ENCODE results near the gene HBQ1.
"Not testable (repeated sequence)": the region's sequence is repeated elsewhere in the genome, so short reads cannot be mapped to it uniquely, and the experiment has no call there.

HBQ1 gene

DNA sequence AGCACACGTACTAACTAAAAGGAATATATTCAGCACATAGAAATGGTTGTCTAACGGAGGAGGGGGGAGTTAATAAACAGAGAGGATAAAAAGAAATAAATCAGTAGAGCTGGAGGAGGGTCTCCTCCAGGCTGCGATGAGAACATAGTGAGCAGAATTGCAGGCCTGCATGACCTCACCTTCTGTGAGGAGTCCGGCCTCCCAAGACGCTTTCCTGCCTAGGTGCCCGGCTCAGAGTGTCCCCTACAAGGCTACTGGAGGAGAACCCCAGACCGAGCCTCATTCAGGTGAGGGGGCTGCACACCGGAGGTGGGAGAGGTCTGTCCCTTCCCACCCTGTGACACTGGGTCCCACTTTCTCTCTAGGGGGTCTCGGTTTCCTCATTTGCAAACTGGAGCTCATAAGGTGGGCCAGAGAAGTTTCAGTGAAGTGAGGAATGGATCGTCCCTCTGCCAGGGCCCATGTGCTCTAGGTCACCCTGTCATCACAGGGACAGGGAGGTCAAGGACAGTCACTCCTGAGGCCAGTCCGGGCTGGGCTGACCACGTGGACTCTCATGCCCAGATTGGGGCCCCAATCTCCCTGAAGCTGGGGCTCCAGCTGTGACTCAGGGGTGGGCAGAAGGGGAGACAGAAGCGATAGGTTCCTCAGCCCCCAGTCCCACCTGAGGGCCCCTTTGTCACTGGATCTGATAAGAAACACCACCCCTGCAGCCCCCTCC, 17.8 kb upstream of the HBQ1 start:
- DNase-seq = no peak

DNA sequence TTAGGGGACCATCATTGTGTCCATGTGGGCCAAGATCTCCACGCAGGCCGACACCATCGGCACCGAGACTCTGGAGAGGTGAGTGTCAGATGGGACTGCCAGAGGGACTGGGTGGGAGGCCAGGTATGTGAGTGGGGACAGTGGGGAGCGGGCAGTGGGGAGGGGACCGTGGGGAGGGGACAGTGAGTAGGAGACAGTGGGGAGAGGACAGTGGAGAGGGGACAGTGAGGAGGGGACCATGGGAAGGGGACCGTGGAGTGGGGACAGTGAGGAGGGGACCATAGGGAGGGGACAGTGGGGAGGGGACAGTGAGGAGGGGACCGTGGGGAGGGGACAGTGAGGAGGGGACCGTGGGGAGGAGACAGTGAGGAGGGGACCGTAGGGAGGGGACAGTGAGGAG, 17.1 kb upstream of the HBQ1 start:
- DNase-seq = not testable (repeated sequence)

DNA sequence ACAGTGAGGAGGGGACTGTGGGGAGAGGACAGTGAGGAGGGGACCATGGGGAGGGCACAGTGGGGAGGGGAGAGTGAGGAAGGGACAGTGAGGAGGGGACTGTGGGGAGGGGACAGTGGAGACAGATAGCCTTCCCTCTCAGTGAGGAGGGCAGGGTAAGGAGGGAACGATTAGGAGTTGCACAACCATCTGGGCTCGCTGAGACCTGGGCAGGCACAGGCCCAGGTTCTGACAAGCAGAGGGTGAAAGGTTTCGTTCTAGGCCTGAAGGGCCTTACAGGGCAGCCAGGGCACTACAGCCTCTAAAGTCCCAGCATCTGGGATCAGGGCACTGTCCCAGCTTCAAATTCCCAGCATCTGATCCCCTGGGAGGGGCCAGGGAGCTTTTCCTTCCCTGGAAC, 16.6 kb upstream of the HBQ1 start:
- not testable (repeated sequence) for DNase-seq

DNA sequence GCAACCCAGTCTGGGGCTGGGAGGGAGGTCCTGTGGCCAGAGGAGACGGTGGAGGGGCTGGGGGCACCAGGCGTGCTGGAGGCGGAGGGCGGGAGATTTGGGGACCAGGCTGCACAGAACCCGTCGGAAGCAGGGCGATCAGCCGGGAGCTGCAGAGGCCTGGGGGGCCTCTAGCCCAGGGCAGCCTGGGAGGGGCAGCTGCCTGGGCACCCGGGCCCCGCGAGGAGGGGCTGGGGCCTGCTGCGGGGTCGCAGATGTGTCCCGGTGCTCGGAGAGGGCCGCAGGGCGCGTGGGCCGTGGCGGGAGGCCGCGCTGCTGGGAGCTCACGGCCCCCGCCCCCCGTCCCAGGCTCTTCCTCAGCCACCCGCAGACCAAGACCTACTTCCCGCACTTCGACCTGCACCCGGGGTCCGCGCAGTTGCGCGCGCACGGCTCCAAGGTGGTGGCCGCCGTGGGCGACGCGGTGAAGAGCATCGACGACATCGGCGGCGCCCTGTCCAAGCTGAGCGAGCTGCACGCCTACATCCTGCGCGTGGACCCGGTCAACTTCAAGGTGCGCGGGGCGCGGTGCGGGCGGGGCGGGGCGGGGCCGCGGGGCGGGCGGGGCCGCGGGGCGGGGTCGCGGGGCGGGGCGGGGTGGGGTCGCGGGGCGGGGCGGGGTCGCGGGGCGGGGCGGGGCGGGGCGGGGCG, 16.0 kb upstream of the HBQ1 start:
- not testable (repeated sequence) for DNase-seq

DNA sequence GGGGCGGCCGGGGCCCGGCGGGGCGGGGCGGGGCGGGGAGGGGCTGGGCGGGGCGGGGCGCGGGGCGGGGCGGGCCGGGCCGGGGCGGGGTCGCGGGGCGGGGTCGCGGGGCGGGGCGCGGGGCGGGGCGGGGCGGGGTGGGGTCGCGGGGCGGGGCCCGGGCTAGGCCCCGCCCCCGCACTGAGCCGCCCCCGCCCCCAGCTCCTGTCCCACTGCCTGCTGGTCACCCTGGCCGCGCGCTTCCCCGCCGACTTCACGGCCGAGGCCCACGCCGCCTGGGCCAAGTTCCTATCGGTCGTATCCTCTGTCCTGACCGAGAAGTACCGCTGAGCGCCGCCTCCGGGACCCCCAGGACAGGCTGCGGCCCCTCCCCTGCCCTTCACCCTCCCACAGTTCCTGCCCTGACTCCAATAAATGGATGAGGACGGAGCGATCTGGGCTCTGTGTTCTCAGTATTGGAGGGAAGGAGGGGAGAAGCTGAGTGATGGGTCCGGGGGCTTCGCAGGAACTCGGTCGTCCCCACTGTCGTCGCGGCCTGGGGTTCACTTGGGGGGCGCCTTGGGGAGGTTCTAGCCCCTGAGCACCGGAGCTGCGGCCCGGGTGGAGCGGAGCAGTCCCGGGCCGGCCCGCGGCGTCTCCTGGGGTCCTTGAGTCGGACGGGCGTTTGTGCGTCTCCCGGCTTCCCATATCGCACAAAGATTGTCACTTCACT, 15.3 kb upstream of the HBQ1 start:
- no peak for DNase-seq

DNA sequence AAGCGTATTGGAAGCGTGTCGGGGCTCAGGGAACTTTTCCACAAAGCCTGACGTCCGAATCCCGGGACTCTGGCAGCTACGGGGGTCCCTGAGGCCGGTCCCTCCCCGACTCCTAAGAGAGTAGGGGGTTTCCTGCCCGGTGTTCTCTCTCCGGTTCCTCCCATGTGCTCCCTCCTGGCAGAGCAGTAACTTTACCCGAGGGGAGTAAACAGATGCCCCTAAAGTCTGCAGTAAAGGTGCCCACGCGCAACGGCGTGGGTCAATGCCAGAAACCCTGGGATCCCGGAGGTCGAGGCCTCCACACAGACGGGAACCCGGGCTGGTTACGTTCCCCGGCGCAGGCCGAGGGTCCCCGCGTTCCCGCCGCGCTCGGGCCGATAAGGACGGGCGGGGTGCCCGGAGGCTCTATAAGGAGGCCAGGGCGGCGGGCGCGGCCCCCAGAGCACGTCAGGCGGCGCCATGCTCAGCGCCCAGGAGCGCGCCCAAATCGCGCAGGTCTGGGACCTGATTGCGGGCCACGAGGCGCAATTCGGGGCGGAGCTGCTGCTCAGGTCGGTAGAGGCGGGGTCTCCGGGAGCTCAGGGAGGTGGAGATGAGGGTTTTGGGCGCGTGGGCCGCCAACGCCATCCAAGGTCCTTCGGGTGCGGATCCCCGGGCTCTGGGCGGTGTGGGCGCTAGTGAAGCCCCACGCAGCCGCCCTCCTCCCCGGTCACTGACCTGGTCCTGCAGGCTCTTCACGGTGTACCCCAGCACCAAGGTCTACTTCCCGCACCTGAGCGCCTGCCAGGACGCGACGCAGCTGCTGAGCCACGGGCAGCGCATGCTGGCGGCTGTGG, 14.5 kb upstream of the HBQ1 start, which contains the start of gene HBM:
HBM (plus strand) TSS at position 440 of the 836 bp plus-strand sequence; CDS start at position 460, 20 bp downstream.
- DNase-seq = no peak

DNA sequence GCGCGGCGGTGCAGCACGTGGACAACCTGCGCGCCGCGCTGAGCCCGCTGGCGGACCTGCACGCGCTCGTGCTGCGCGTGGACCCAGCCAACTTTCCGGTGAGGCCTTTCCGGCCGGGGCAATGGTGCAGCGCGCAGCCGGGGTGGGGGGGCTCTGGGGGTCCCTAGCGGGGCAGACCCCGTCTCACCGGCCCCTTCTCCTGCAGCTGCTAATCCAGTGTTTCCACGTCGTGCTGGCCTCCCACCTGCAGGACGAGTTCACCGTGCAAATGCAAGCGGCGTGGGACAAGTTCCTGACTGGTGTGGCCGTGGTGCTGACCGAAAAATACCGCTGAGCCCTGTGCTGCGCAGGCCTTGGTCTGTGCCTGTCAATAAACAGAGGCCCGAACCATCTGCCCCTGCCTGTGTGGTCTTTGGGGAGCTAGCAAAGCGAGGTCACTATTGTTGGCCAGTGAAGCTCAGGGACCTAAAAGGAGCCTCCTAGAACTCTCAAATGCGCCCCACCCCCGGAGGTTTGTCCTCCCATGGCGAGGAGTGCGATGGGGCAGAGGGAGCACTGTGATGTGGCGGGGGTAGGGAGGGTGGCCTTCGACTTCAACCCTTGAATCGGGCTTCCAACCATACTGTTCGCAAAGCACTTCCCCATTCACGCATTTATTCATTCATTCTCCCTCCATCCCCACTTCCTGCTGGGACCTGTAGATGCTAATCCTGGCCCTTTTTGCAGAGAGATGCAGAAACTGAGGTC, 13.7 kb upstream of the HBQ1 start:
- DNase-seq = no peak

DNA sequence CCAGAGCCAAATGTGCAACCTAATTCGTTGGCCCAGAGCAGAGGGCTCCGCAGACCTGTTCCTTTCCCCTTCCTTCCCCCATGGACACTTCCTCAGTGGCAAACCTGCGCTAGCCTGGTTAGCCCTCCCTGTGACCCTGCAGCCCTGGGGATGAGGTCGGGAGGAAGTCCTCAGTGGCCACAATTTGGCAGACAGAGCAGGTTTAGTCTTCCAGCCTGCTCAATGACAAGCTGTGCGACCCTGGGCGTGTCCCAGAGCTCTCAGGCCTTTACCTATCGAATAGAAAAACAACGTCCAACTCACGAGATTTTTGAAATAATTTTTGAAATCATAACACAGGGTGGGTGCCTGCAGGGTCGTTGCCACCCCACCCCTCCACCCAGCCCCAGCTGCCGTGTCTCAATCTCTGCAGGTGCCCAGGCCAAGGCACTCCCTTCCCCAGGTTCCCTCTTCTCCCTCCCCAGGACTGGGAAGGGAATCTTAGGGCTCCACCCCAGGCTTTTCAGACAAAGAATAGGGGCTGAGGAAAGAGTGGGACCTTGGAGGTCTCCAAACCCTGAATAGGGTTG, 13.1 kb upstream of the HBQ1 start:
- DNase-seq = no peak

DNA sequence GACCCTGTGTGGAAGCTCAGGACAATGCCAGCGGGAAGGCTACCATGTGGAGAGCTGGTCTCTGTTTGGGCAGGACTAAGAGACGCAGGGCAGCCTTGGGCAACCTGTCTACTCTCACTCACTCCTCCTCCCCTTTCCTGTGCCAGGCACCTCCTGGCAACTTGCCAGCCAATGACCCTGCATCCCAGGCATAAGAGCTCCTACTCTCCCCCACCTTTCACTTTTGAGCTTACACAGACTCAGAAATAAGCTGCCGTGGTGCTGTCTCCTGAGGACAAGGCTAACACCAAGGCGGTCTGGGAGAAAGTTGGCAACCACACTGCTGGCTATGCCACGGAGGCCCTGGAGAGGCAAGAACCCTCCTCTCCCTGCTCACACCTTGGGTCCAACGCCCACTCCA, 11.8 kb upstream of the HBQ1 start:
- DNase-seq = no peak

DNA sequence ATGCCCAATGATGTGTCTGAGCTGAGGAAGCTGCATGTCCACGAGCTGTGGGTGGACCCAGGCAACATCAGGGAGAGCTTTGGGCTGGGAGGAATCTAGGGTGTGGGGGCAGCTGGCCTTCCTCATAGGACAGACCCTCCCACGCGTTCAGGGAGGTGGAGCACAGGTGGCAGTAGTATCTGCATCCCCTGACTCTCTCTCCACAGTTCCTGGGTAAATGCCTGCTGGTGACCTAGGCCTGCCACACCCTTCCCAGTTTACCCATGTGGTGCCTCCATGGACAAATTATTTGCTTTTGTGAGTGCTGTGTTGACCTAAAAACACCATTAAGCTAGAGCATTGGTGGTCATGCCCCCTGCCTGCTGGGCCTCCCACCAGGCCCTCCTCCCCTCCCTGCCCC, 11.2 kb upstream of the HBQ1 start:
- no peak for DNase-seq

DNA sequence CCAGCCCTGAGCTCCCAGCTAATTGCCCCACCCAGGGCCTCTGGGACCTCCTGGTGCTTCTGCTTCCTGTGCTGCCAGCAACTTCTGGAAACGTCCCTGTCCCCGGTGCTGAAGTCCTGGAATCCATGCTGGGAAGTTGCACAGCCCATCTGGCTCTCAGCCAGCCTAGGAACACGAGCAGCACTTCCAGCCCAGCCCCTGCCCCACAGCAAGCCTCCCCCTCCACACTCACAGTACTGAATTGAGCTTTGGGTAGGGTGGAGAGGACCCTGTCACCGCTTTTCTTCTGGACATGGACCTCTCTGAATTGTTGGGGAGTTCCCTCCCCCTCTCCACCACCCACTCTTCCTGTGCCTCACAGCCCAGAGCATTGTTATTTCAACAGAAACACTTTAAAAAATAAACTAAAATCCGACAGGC, 10.2 kb upstream of the HBQ1 start:
- not testable (repeated sequence) for DNase-seq

DNA sequence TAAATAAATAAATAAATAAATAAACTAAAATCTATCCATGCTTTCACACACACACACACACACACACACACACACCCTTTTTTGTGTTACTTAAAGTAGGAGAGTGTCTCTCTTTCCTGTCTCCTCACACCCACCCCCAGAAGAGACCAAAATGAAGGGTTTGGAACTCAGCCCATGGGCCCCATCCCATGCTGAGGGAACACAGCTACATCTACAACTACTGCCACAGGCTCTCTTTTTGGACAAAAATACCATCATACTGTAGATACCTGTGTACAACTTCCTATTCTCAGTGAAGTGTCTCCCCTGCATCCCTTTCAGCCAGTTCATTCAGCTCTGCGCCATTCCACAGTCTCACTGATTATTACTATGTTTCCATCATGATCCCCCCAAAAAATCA, 9.5 kb upstream of the HBQ1 start:
- no peak for DNase-seq

DNA sequence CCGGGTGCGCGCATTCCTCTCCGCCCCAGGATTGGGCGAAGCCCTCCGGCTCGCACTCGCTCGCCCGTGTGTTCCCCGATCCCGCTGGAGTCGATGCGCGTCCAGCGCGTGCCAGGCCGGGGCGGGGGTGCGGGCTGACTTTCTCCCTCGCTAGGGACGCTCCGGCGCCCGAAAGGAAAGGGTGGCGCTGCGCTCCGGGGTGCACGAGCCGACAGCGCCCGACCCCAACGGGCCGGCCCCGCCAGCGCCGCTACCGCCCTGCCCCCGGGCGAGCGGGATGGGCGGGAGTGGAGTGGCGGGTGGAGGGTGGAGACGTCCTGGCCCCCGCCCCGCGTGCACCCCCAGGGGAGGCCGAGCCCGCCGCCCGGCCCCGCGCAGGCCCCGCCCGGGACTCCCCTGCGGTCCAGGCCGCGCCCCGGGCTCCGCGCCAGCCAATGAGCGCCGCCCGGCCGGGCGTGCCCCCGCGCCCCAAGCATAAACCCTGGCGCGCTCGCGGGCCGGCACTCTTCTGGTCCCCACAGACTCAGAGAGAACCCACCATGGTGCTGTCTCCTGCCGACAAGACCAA, 7.8 kb upstream of the HBQ1 start, which contains the start of gene HBA2:
HBA2 (plus strand) TSS at position 503 of the 568 bp plus-strand sequence; CDS start at position 540, 37 bp downstream.
- DNase-seq = not testable (repeated sequence)

DNA sequence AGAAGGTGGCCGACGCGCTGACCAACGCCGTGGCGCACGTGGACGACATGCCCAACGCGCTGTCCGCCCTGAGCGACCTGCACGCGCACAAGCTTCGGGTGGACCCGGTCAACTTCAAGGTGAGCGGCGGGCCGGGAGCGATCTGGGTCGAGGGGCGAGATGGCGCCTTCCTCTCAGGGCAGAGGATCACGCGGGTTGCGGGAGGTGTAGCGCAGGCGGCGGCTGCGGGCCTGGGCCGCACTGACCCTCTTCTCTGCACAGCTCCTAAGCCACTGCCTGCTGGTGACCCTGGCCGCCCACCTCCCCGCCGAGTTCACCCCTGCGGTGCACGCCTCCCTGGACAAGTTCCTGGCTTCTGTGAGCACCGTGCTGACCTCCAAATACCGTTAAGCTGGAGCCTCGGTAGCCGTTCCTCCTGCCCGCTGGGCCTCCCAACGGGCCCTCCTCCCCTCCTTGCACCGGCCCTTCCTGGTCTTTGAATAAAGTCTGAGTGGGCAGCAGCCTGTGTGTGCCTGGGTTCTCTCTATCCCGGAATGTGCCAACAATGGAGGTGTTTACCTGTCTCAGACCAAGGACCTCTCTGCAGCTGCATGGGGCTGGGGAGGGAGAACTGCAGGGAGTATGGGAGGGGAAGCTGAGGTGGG, 6.9 kb upstream of the HBQ1 start:
- not testable (repeated sequence) for DNase-seq

DNA sequence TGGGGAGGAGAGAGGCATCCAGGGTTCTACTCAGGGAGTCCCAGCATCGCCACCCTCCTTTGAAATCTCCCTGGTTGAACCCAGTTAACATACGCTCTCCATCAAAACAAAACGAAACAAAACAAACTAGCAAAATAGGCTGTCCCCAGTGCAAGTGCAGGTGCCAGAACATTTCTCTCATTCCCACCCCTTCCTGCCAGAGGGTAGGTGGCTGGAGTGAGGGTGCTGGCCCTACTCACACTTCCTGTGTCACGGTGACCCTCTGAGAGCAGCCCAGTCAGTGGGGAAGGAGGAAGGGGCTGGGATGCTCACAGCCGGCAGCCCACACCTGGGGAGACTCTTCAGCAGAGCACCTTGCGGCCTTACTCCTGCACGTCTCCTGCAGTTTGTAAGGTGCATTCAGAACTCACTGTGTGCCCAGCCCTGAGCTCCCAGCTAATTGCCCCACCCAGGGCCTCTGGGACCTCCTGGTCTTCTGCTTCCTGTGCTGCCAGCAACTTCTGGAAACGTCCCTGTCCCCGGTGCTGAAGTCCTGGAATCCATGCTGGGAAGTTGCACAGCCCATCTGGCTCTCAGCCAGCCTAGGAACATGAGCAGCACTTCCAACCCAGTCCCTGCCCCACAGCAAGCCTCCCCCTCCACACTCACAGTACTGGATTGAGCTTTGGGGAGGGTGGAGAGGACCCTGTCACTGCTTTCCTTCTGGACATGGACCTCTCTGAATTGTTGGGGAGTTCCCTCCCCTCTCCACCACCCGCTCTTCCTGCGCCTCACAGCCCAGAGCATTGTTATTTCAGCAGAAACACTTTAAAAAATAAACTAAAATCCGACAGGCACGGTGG, 6.1 kb upstream of the HBQ1 start:
- DNase-seq = not testable (repeated sequence)

DNA sequence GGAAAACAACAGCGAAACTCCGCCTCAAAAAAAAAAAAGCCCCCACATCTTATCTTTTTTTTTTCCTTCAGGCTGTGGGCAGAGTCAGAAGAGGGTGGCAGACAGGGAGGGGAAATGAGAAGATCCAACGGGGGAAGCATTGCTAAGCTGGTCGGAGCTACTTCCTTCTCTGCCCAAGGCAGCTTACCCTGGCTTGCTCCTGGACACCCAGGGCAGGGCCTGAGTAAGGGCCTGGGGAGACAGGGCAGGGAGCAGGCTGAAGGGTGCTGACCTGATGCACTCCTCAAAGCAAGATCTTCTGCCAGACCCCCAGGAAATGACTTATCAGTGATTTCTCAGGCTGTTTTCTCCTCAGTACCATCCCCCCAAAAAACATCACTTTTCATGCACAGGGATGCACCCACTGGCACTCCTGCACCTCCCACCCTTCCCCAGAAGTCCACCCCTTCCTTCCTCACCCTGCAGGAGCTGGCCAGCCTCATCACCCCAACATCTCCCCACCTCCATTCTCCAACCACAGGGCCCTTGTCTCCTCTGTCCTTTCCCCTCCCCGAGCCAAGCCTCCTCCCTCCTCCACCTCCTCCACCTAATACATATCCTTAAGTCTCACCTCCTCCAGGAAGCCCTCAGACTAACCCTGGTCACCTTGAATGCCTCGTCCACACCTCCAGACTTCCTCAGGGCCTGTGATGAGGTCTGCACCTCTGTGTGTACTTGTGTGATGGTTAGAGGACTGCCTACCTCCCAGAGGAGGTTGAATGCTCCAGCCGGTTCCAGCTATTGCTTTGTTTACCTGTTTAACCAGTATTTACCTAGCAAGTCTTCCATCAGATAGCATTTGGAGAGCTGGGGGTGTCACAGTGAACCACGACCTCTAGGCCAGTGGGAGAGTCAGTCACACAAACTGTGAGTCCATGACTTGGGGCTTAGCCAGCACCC, 5.0 kb upstream of the HBQ1 start:
- DNase-seq = no peak

DNA sequence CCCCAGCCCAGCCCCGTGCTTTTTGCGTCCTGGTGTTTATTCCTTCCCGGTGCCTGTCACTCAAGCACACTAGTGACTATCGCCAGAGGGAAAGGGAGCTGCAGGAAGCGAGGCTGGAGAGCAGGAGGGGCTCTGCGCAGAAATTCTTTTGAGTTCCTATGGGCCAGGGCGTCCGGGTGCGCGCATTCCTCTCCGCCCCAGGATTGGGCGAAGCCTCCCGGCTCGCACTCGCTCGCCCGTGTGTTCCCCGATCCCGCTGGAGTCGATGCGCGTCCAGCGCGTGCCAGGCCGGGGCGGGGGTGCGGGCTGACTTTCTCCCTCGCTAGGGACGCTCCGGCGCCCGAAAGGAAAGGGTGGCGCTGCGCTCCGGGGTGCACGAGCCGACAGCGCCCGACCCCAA, 4.3 kb upstream of the HBQ1 start:
- not testable (repeated sequence) for DNase-seq

All from NCI-H524 treated with DMSO at 0.1 percent for 48 hours (cell line).